Heart right ventricle (tissue), 16 donors: ENCODE data around the gene GLT8D2. TPM values are rescaled to one million over a fixed set of nuclear protein-coding genes. Genes with fewer than 3 reads are reported as not detected.

ENCODE experiments used
- ATAC-seq, 8 donors: fragments of 200-7000 bp; cut with Tn5 transposase; one replicate each; pipeline ENCODE4 v1.9.1; 2020; ENCODE audit warnings: mild to moderate bottlenecking in 8 of 8, moderate library complexity in 8 of 8, moderate number of reproducible peaks in 1 of 8
- DNase-seq, 2 donors: peaks; one replicate each; pipeline ENCODE4 v3.0.0-alpha.2; 2020
- H3K27ac ChIP-seq, 10 donors: fragments of 200-600 bp; sonication (generic) in 2 of 10; one replicate each; pipeline versions ENCODE4 v1.5.0 to v1.8.0; 2020 to 2022; ENCODE audit warnings: mild to moderate bottlenecking in 3 of 10
- H3K27me3 ChIP-seq, 7 donors: fragments of 200-600 bp; one replicate each; pipeline ENCODE4 v1.8.0; 2021 to 2022; ENCODE audit warnings: mild to moderate bottlenecking in 2 of 7
- H3K36me3 ChIP-seq, 9 donors: fragments of 200-600 bp; sonication (generic) in 1 of 9; one replicate each; pipeline versions ENCODE4 v1.5.0 to v1.8.0; 2020 to 2022; ENCODE audit warnings: mild to moderate bottlenecking in 2 of 9
- H3K4me1 ChIP-seq, 9 donors: fragments of 200-600 bp; sonication (generic) in 1 of 9; one replicate each; pipeline versions ENCODE4 v1.5.0 to v1.8.0; 2020 to 2022; ENCODE audit warnings: mild to moderate bottlenecking in 4 of 9
- H3K4me3 ChIP-seq, 10 donors: fragments of 200-600 bp; sonication (generic) in 2 of 10; one replicate each; pipeline versions ENCODE4 v1.5.0 to v1.8.0; 2020 to 2022; ENCODE audit warnings: mild to moderate bottlenecking in 7 of 10, moderate library complexity in 2 of 10
- H3K9me3 ChIP-seq, 11 donors: fragments of 200-600 bp in 10 of 11; sonication (generic) in 2 of 11; one replicate each; pipeline versions ENCODE4 v1.5.0 to v1.8.0; 2013 to 2022; ENCODE audit warnings: mild to moderate bottlenecking in 2 of 11, control low read depth in 1 of 11, moderate library complexity in 1 of 11
- WGBS, 2 donors: extraction: QIAGEN DNeasy Blood & Tissue Kit; methylation state at CpG; one replicate each; pipeline ENCODE4 v1.1.7; 2013; ENCODE audit warnings: inconsistent platforms in 1 of 2; 5-methylcytosine and 5-hydroxymethylcytosine counted together
- intact Hi-C, 10 donors: fragments of 100-400 bp; cut with DNase I; formaldehyde crosslinking; loops; one replicate each; pipeline versions ENCODE4 v1.11.1 to v1.14.2; 2022
- polyA plus RNA-seq, 2 donors: library from polyadenylated mRNA; stranded (reverse); fragments of 200-250 nt; gene quantifications; one replicate each; pipeline ENCODE4 v1.2.3, GENCODE V29; 2013
- total RNA-seq, 10 donors: library from RNA; stranded (reverse); fragmentation: NEBNext Ultra II Directional in 3 of 10; extraction: Animal tissue kit (Norgen Biotek cat#: 25700) in 3 of 10; gene quantifications; one replicate each; pipeline versions ENCODE4 v1.2.1 to v1.2.4, GENCODE V29; 2021 to 2023
- TF ChIP-seq, protein P1 (sequence below), 9 donors: fragments of 200-600 bp; sonication (generic) in 2 of 9; IDR thresholded peaks; one replicate each; pipeline versions ENCODE4 v1.5.0 to v1.8.0; 2021 to 2022; ENCODE audit warnings: antibody characterized with exemption in 9 of 9, mild to moderate bottlenecking in 5 of 9, moderate library complexity in 1 of 9
- donor health status: Arrhythmogenic right ventricular cardiomyopathy.
- donor health status: ischemic (EF 13 %, LVEDD 7.1; RV severe dilation, severe dysfunction).
- donor health status: healthy with polysubstance abuse.
- donor health status: DM: no; HTN: yes; CAD: no.
- donor health status: DM: no; HTN: no; CAD: no.
- donor health status: ischemic (EF 25% LVEDD 6.9; RV normal size, moderate dysfunction).
- donor health status: ischemic (EF 25% LVEDD 5.7; RV mildly dilated, moderate dysfunction).
- donor health status: healthy.
- donor health status: DM: yes; HTN: yes; CAD: no.
- donor health status: Ischemic cardiomyopathy.
- donor health status: ischemic (EF 35%, LVEDD 5.7; RV mildly dilated, moderate dysfunction).
- donor health status: nonischemic (EF 11% LVEDD 7.7; RV severe dilation, severe dysfunction).
- donor health status: DM: yes; HTN: yes; CAD: no.
- donor health status: PGD.
- donor health status: ischemic (EF 29% LVEDD 5.4; RV normal size, mild dysfunction).
- donor health status: nonischemic (EF 23%, LVEDD 6.1; RV moderate dilation, normal function).

Gene GLT8D2
- total and polyA plus RNA-seq, 12 donors: 3.5 to 16.0 (median 7.8) TPM

DNA sequence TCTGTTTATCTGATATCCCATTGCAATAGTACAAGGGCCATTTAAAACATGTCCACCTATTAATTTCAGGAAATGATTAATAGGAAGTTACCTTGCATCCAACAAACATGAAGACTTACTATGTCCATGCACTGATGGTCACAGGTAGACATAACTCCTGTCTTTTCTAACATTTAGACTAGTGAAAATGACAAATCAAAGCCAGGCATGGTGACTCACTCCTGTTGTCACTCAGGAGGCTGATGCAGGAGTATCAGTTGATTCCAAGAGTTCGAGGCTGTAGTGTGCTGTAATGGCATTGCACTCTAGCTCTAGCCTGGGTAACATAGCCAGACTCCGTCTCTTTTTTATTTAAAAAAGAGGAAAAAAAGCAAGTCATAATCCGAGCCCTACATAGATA lies 105.0 kb downstream of the GLT8D2 start:
- DNase-seq (no peak), ATAC-seq (no peak)
- no peaks in the 10 kb centered on the region for H3K4me1 ChIP-seq
- no peak overlapping the region for H3K4me3 ChIP-seq
- H3K27ac ChIP-seq: no peak overlapping the region
- H3K36me3 ChIP-seq: peaks cover 7 to 100% (median 98%) of the 10 kb centered on the region in 9 donors
- 70 to 77% methylated on average over 3 of the region's 3 CpGs for WGBS, 2 donors
- intact Hi-C loops: loop anchor here in 2 of 10 donors (5.0 to 10.0 kb wide), 3 partner anchors 37 to 160 kb away; no protein-coding TSS in a partner anchor
- H3K9me3 ChIP-seq: no peaks in the 10 kb centered on the region
- TF ChIP-seq, protein P1, sequence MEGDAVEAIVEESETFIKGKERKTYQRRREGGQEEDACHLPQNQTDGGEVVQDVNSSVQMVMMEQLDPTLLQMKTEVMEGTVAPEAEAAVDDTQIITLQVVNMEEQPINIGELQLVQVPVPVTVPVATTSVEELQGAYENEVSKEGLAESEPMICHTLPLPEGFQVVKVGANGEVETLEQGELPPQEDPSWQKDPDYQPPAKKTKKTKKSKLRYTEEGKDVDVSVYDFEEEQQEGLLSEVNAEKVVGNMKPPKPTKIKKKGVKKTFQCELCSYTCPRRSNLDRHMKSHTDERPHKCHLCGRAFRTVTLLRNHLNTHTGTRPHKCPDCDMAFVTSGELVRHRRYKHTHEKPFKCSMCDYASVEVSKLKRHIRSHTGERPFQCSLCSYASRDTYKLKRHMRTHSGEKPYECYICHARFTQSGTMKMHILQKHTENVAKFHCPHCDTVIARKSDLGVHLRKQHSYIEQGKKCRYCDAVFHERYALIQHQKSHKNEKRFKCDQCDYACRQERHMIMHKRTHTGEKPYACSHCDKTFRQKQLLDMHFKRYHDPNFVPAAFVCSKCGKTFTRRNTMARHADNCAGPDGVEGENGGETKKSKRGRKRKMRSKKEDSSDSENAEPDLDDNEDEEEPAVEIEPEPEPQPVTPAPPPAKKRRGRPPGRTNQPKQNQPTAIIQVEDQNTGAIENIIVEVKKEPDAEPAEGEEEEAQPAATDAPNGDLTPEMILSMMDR (IDR thresholded peaks at IDR 0.05): no peak
- no peaks in the 10 kb centered on the region for H3K27me3 ChIP-seq

Other genes starting within 250 kb of the GLT8D2 start
- 1 to 10 TPM; 2.5 to 4.9 (median 3.8) TPM for gene NT5DC3, start 209.0 kb downstream of the GLT8D2 start, total RNA-seq
- 1 to 10 TPM; 1.0 to 2.3 TPM for gene NT5DC3, start 209.0 kb downstream of the GLT8D2 start, polyA plus RNA-seq
- 100 to 1,000 TPM; 235 to 487 (median 297) TPM for gene HSP90B1, start 119.8 kb downstream of the GLT8D2 start, total RNA-seq
- 1,000 to 10,000 TPM in 1 of 2 donors, 100 to 1,000 TPM in 1; 203 to 1,021 TPM for gene HSP90B1, start 119.8 kb downstream of the GLT8D2 start, polyA plus RNA-seq
- gene TDG, start 84.3 kb downstream of the GLT8D2 start, total RNA-seq: 10 to 100 TPM in 8 of 10 donors, 1 to 10 TPM in 2; 8.7 to 17.4 (median 11.7) TPM
- 10 to 100 TPM in 1 of 2 donors, 1 to 10 TPM in 1; 9.4 to 12.5 TPM for gene TDG, start 84.3 kb downstream of the GLT8D2 start, polyA plus RNA-seq
- gene HCFC2, start 14.3 kb upstream of the GLT8D2 start, total RNA-seq: 10 to 100 TPM in 9 of 10 donors, 1 to 10 TPM in 1; 8.6 to 13.6 (median 11.3) TPM
- gene HCFC2, start 14.3 kb upstream of the GLT8D2 start, polyA plus RNA-seq: 10 to 100 TPM in 1 of 2 donors, 1 to 10 TPM in 1; 5.1 to 10.2 TPM
- 10 to 100 TPM; 16.1 to 53.9 (median 23.6) TPM for gene NFYB, start 88.0 kb upstream of the GLT8D2 start, total RNA-seq
- 10 to 100 TPM; 24.4 to 34.1 TPM for gene NFYB, start 88.0 kb upstream of the GLT8D2 start, polyA plus RNA-seq
- gene TXNRD1, start 165.6 kb upstream of the GLT8D2 start, total RNA-seq: 100 to 1,000 TPM in 2 of 10 donors, 10 to 100 TPM in 8; 57.7 to 113 (median 86.9) TPM
- 10 to 100 TPM; 20.6 to 60.2 TPM for gene TXNRD1, start 165.6 kb upstream of the GLT8D2 start, polyA plus RNA-seq